ENCODE data around the gene TMED8.
"Not testable (repeated sequence)": the region's sequence is repeated elsewhere in the genome, so short reads cannot be mapped to it uniquely, and the experiment has no call there.

TMED8 gene

DNA sequence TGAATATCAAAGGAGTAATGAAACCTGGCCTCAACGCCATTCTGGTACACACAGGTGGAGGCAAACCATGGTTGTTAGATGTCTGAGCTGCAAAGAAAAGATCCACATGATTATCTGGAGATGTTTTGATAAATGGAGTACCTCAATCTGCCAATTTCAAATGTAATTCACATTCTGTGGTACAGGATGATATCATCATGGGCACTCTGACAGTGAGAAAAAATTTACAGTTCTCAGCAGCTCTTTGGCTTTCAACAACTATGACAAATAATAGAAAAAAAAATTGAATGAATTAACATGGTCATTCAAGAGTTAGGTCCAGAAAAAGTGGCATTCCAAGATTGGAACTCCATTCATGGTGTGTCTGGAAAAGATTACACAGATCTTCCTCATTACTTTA lies 17.3 kb downstream of the TMED8 start:
- DNase-seq (ENCODE audit: low read depth): no peak

- no peak for DNase-seq (ENCODE audit: low read depth)
These were observed 20.0 kb downstream of the TMED8 start for GRCh38 chr14:77356899-77357298.

DNA sequence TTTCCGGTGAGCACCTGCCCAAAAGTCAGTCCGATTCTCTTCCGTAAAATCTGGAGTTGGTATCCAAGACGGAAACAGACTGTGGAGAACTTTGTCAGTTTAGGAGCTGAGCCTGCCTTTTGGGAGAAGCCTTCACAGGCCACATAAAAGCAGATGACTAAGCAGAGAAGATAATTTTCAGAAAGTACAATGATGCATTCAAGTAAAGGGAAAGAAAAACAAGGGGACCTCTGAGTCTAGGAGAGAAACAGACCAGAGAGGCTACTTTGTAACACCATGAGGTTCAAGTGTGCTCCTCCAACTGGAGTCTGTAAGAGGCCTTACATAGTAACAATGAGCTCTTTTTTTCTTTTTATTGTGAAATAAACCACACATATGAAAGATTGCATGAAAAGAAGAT lies 21.1 kb downstream of the TMED8 start:
- no peak for DNase-seq (ENCODE audit: low read depth)

DNA sequence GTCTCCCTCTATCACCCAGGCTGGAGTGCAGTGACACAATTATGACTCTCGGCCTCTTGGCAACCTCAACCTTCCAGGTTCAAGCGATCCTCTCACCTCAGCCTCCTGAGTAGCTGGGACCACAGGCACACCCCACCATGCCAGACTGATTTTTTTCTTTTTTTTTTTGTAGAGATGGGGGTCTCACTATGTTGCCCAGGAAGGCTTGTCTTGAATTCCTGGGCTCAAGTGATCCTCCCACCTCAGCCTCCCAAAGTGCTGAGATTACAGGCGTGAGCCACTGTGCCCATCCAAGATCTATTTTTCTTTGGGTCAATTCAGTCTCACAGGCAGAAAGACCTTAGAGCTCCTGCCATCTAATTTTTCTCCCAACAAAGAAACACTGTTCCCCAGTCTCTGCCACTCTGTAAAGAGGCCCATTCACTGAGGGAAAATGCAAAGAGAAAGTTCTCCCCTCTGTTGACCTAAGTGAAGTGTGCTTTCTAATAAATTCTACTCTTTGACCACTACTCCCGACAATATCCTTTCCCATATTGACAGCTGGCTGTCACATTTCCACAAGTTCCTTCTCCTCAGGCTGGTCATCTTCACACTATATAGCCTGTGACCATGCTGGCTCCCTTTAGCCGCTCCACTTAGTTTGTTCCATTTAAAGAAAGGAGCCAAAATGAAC lies 23.3 kb downstream of the TMED8 start:
- no peak for DNase-seq (ENCODE audit: low read depth)

DNA sequence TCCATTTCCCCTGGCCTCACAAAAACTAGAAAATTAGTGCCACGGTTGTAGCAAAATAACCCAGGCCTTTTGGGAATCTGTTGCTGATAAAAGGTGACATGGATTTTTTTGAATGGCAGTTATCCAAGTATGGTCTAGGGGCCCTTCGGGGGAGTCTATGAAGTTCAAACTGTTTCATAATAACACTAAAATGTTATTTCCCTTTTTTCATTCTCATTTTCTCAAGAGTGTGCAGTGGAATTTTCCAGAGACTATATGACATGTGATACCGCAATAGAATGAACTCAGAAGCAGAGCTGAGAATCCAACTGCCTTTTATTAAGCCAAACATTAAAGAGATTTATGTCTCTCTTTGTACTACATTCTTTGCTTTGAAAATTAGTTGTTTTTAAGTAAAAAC lies 29.1 kb downstream of the TMED8 start:
- no peak for DNase-seq (ENCODE audit: low read depth)

- DNase-seq (ENCODE audit: low read depth): no peak
These were observed 30.4 kb downstream of the TMED8 start for GRCh38 chr14:77346495-77346894.

- DNase-seq (ENCODE audit: low read depth): no peak
These were observed 32.4 kb downstream of the TMED8 start for GRCh38 chr14:77344377-77344996.

DNA sequence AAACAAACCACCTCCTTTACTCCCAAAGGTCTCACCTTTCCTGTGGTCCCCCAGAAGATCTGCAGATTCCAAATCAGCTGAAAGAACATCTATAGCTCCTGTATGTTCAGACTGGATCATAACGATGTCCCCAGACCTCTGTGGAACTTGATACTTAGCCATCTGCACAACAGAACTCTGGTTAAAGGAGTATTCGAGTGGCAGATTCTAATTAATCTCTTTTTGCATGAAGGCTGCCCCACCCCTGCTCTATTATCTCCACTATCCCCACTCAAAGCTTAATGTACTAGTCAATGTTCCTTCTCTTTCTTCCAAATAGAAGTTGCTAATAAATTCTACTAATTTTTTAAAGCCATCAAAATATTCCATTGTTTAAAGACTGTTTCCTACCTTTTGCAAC lies 33.2 kb downstream of the TMED8 start:
- no peak for DNase-seq (ENCODE audit: low read depth)

DNA sequence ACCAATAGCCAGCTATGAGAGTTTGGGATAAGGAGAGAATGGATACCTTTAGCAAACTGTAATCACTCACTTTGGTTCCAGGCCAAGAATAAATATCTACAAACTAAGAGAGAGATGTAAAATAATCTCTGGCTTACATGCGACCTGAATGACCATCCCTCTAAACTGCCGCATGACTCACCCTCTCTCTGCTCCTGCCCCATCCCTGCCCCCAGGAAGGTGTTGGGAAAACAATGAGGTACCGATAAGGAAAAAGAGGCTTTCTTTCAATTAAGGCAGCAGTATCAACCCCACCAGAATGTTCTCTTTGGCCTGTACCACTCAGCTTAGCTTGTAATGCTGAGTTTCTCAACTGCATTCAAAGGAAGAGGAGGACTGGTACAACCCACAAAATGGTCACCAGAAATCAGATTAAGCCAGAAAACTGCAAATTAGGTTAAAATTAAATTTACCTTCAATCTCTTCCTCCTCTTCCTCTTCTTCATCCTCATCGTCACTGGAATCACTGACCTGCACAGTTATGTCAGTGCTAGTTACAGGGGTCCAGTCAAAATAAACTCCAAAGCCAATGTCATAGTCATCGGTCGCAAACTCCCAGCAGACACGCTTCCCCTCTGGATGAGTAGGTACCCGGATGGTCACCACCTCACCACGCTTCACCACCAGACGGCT lies 34.0 kb downstream of the TMED8 start:
- no peak for DNase-seq (ENCODE audit: low read depth)

GRCh38 chr14:77340389-77340788 lies 36.5 kb downstream of the TMED8 start:
- no peak for DNase-seq (ENCODE audit: low read depth)

DNA sequence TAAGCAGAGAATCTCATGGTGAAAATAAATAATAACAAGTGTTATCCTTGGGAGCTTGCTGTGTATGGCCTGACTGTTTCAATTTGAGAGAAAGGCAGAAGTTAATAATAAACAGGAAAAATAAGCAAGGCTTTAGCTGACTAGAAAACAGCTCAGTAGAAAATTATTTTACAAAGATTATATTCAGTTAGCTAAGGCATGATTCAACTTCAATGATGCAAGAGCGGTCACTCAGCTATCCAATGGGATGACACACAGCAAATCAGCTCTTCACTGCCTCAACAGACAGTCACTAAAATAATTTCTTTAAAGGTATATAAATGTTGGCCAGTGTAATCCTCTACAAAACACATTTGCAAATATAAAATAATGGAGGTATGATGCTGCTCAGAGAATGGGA lies 37.5 kb downstream of the TMED8 start:
- peak; percentile 77 for DNase-seq (ENCODE audit: low read depth)

- DNase-seq (ENCODE audit: low read depth): no peak
These were observed 38.6 kb downstream of the TMED8 start for GRCh38 chr14:77338302-77338701.

- no peak for DNase-seq (ENCODE audit: low read depth)
These were observed 39.0 kb downstream of the TMED8 start for GRCh38 chr14:77337880-77338279.

- DNase-seq (ENCODE audit: low read depth): not testable (repeated sequence)
These were observed 39.6 kb downstream of the TMED8 start for GRCh38 chr14:77337255-77337654.

GRCh38 chr14:77335576-77335975 lies 41.3 kb downstream of the TMED8 start:
- DNase-seq (ENCODE audit: low read depth): no peak

- DNase-seq (ENCODE audit: low read depth): no peak
These were observed 47.0 kb downstream of the TMED8 start for GRCh38 chr14:77329872-77330271.

DNA sequence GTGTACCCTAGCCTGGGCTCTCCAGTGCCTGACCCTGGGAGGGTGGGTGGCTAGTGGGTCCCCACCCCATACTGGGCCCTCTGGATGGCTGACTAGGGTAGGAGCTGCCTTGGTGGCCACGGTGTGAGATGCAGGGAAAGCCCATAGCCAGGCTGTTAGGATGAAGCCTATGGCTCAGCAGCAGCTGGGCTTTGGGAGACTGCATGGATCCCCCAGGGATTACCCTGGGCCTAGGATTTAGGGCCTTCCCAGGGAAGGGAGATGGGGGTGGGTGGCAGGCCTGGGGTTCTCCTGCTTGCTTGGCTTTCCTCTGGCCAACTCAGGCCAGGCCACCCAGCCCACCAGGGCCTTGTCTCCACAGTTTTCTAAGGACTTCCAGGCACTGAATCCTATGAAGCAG lies 49.8 kb downstream of the TMED8 start:
- DNase-seq (ENCODE audit: low read depth): no peak

- DNase-seq (ENCODE audit: low read depth): no peak
These were observed 51.2 kb downstream of the TMED8 start for GRCh38 chr14:77325746-77326094.

- no peak for DNase-seq (ENCODE audit: low read depth)
These were observed 51.8 kb downstream of the TMED8 start for GRCh38 chr14:77324816-77325745.

DNA sequence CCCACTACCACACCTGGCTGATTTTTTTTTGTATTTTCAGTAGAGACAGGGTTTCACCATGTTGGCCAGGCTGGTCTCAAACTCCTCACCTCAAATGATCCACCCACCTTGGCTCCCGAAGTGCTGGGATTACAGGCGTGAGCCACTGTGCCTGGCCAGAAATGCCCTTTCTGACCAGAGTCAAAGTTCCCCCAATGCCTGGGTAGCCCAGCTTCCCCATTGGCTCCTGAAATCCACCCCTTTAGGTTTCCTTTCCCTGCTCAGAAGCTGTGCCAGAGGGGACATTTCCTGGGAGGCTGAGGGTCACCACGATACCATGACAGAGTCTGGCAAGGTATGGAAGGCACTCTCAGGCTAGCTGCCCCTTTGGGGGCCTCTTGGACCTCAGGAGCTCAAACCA lies 52.6 kb downstream of the TMED8 start:
- DNase-seq (ENCODE audit: low read depth): no peak

GRCh38 chr14:77323571-77323970 lies 53.3 kb downstream of the TMED8 start:
- DNase-seq (ENCODE audit: low read depth): no peak

- no peak for DNase-seq (ENCODE audit: low read depth)
These were observed 53.9 kb downstream of the TMED8 start for GRCh38 chr14:77322951-77323350.
